Thoracic aorta (tissue), 2 donors: ENCODE data around the gene CADPS. TPM values are rescaled to one million over a fixed set of nuclear protein-coding genes. Genes with fewer than 3 reads are reported as not detected.

ENCODE experiments used
- ATAC-seq: fragments of 150-250 bp; one replicate; pipeline ENCODE4 v1.8.0; 2017; ENCODE audit warnings: low read depth; ENCODE audit not compliant: insufficient number of reproducible peaks, low FRiP score
- DNase-seq: peaks from one replicate; pipeline ENCODE4 v3.0.0-alpha.2; 2020; ENCODE audit warnings: low spot score
- H3K27ac ChIP-seq, 2 donors: fragments of 200-600 bp; sonication (generic); 1 replicate in 1 of 2; 2 replicates in 1 of 2; pipeline ENCODE4 v1.5.1; 2016; ENCODE audit warnings: mild to moderate bottlenecking in 2 of 2, moderate library complexity in 2 of 2
- H3K27me3 ChIP-seq: fragments of 200-600 bp; sonication (generic); replicated peaks from 2 replicates; pipeline ENCODE4 v1.6.0; 2016; ENCODE audit warnings: mild to moderate bottlenecking; ENCODE audit not compliant: insufficient read depth
- H3K36me3 ChIP-seq: fragments of 200-600 bp; sonication (generic); one replicate; pipeline ENCODE4 v1.5.1; 2016
- H3K4me1 ChIP-seq, 2 donors: fragments of 200-600 bp; sonication (generic); 1 replicate in 1 of 2; 2 replicates in 1 of 2; pipeline versions ENCODE4 v1.5.1 to v1.6.0; 2016; ENCODE audit warnings: low read depth in 2 of 2, mild to moderate bottlenecking in 1 of 2; ENCODE audit not compliant: control insufficient read depth in 1 of 2
- H3K4me3 ChIP-seq: fragments of 200-600 bp; sonication (generic); 2 replicates; pipeline ENCODE4 v1.5.1; 2016; ENCODE audit warnings: mild to moderate bottlenecking
- H3K9me3 ChIP-seq: fragments of 200-600 bp; sonication (generic); 2 replicates; pipeline ENCODE4 v1.5.1; 2016
- total RNA-seq, 2 donors: library from RNA; depleted of rRNA; stranded (reverse); fragments of >200 nt; gene quantifications; one replicate each; pipeline versions ENCODE4 v1.1.0 to v1.2.3, GENCODE V29; 2016
- TF ChIP-seq, protein P1 (sequence below): fragments of 200-600 bp; sonication (generic); IDR thresholded peaks from one replicate; pipeline ENCODE4 v1.5.1; 2019; ENCODE audit warnings: antibody characterized with exemption

The CADPS gene
- total RNA-seq, 2 donors from 2014 or later: 0.14 to 7.2 TPM

DNA sequence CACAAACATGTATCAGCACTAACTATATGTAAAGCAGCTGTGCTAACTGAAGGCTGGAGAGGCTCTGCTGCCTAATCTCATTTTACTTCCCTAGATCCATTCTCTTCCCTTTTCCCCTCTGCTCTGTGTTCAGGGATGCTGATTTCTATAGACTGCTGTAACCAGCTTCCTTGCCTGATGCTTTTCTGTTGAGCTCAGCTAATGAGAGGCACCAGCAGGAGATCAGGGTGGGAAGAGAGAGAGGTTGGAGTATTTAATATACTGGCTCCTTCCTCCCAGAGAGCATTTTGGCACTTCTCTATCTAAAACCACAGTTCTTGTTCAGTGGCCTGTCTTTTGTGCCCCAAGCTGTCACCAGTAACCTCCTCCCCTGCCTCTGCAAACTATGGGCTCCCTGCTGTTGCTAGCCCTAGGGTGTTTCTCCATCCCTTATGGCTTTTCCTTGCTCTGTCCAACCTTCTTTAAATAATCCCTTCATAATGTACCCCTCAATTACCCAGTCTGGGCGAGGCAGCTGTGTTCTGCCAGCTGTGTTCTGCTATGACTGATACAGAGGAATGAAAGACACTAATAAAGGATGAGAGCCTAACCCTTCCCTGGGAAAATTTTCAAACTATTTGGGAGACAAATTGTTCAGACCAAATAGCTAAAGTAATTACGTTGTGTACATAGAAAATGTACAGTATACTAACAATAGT is 69.5 kb downstream of the CADPS start:
- Histone ChIP-seq H3K4me1 (no peaks in the 10 kb centered on the region), H3K36me3 (no peaks in the 10 kb centered on the region), H3K27me3 (no peaks in the 10 kb centered on the region), H3K27ac (no peak overlapping the region), H3K4me3 (no peak overlapping the region), H3K9me3 (no peaks in the 10 kb centered on the region)
- ATAC-seq: no peak
- TF ChIP-seq, protein P1, sequence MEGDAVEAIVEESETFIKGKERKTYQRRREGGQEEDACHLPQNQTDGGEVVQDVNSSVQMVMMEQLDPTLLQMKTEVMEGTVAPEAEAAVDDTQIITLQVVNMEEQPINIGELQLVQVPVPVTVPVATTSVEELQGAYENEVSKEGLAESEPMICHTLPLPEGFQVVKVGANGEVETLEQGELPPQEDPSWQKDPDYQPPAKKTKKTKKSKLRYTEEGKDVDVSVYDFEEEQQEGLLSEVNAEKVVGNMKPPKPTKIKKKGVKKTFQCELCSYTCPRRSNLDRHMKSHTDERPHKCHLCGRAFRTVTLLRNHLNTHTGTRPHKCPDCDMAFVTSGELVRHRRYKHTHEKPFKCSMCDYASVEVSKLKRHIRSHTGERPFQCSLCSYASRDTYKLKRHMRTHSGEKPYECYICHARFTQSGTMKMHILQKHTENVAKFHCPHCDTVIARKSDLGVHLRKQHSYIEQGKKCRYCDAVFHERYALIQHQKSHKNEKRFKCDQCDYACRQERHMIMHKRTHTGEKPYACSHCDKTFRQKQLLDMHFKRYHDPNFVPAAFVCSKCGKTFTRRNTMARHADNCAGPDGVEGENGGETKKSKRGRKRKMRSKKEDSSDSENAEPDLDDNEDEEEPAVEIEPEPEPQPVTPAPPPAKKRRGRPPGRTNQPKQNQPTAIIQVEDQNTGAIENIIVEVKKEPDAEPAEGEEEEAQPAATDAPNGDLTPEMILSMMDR: no peak
- no peak for DNase-seq

DNA sequence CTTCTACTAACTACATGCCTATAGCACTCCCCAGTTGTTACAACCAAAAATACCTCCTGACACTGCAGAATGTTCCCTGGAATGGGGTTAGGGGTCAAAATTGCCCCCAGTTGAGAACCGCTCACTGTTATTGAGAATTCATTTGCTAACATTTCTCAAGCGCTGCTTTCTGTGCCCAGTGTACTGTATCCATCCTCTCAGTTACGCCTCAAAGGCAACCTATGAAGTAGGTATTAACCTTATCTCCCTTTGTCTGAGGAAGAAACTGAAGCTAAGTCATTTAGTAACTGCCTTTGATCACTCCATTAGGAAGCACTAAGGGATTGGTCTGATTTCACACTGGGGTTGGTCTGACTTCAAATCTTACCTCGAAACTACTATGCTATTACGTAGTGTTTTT is 70.1 kb downstream of the CADPS start:
- Histone ChIP-seq H3K4me1 (no peaks in the 10 kb centered on the region), H3K27ac (no peak overlapping the region), H3K4me3 (no peak overlapping the region), H3K27me3 (no peaks in the 10 kb centered on the region), H3K36me3 (no peaks in the 10 kb centered on the region), H3K9me3 (no peaks in the 10 kb centered on the region)
- no peak for DNase-seq
- ATAC-seq: no peak
- TF ChIP-seq, protein P1: no peak

DNA sequence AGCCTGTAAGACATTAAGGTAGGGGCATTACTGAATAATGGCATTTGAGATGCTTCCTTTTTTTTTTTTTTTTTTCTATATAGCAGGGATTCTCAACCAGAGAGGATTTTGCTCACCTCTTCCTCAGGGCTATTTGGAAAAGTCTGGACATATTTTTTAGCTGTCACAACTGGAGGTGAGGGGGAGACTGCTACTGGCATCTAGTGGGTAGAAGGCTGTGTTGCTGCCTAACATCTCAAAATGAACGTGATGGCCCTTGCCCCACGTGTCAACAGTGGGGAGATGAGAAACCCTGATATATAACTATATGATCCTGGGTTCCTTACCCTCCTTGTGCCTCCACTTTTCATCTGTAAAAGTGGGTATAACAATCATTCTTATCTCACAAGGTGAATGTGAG is 71.9 kb downstream of the CADPS start:
- no peaks in the 10 kb centered on the region for H3K36me3 ChIP-seq
- no peaks in the 10 kb centered on the region for H3K9me3 ChIP-seq
- H3K27me3 ChIP-seq: no peaks in the 10 kb centered on the region
- no peak for ATAC-seq
- no peak overlapping the region for H3K4me3 ChIP-seq
- no peaks in the 10 kb centered on the region for H3K4me1 ChIP-seq
- TF ChIP-seq, protein P1: no peak
- no peak for DNase-seq
- no peak overlapping the region for H3K27ac ChIP-seq

DNA sequence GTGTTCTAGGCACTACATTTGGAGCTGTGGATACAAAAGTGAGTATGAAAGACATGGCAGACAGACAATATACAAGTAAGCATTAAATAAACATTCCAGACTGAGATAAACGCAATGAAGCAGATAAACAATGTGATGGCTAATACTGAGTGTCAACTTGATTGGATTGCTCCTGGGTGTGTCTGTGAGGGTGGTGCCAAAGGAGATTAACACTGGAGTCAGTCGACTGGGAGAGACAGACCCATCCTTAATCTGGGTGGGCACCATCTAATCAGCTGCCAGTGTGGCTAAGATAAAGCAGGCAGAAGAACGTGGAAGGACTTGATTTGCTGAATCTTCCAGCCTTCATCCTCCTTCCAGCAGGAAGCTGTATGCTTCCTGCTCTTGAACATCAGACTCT is 77.2 kb downstream of the CADPS start:
- ATAC-seq: no peak
- TF ChIP-seq, protein P1: no peak
- H3K9me3 ChIP-seq: no peaks in the 10 kb centered on the region
- no peak for DNase-seq
- H3K36me3 ChIP-seq: no peaks in the 10 kb centered on the region
- no peak overlapping the region for H3K27ac ChIP-seq
- no peaks in the 10 kb centered on the region for H3K27me3 ChIP-seq
- no peak overlapping the region for H3K4me3 ChIP-seq
- no peaks in the 10 kb centered on the region for H3K4me1 ChIP-seq

DNA sequence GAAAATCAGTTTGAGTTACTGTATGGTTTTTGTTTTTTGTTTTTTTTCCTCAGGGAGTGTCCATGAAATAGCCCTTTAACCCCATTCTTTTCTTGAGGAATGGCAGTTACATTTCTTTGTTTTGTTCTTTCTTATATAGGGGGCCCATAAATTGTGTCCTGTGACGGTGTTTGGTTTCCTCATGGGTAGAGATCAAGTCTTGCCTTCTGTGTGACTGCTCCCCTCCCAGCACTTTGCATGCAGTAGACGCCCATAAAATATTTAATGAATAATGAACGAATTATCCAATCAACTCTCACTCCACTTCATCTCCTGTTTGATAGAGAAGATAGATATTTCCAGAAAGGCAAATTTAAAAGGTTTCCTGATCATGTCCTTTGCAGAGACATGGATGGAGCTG is 78.1 kb downstream of the CADPS start:
- Histone ChIP-seq H3K36me3 (no peaks in the 10 kb centered on the region), H3K4me3 (no peak overlapping the region), H3K27me3 (no peaks in the 10 kb centered on the region), H3K9me3 (no peaks in the 10 kb centered on the region), H3K4me1 (no peaks in the 10 kb centered on the region), H3K27ac (no peak overlapping the region)
- TF ChIP-seq, protein P1: no peak
- ATAC-seq: no peak
- DNase-seq: no peak
